ENCODE results near the gene TMEM217.

TMEM217 gene

DNA sequence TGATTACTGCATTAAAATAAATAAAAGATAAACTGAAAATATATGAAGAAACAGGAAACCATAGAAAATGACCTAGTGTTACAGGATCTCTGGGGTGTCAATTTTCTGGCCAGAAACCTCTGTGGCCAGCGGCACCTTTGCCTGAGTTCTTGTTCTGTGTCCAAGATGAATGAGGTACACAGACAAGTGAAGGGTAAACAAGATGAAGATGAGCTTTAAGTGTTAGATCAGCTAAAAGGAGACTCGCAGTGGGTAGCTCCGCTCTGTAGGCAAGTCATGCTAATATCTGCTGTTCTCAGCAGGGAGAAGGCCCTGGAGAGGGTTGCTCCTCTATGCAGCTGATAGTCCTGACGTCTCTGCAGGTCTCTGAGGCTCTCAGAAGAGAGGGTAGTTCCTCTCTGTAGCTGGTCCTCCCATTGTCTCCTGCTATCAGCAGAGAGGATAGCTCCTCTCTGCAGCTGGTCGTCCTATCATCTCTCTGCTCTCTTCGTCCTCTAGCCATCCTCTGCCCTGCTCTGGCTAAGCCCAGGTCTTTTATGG, 36.3 kb downstream of the TMEM217 start:
- H3K9me3 ChIP-seq (ENCODE audit: insufficient read depth, low read length), result no peaks in the 10 kb centered on the region
- no peaks in the 10 kb centered on the region for H3K36me3 ChIP-seq (replicated peaks; ENCODE audit: low read depth, low read length)
- H3K4me3 ChIP-seq (ENCODE audit: low read length), result peak overlapping the region; percentile 83
- peak overlapping the region; percentile 98 for H2AFZ ChIP-seq (ENCODE audit: low read depth, low read length)
- H4K20me1 ChIP-seq (ENCODE audit: insufficient read depth, low read length), result no peaks in the 10 kb centered on the region
- no peak for TF ChIP-seq EZH2phosphoT487 (IDR thresholded peaks at IDR 0.05; ENCODE audit: low read depth)
- TF ChIP-seq, protein P1, sequence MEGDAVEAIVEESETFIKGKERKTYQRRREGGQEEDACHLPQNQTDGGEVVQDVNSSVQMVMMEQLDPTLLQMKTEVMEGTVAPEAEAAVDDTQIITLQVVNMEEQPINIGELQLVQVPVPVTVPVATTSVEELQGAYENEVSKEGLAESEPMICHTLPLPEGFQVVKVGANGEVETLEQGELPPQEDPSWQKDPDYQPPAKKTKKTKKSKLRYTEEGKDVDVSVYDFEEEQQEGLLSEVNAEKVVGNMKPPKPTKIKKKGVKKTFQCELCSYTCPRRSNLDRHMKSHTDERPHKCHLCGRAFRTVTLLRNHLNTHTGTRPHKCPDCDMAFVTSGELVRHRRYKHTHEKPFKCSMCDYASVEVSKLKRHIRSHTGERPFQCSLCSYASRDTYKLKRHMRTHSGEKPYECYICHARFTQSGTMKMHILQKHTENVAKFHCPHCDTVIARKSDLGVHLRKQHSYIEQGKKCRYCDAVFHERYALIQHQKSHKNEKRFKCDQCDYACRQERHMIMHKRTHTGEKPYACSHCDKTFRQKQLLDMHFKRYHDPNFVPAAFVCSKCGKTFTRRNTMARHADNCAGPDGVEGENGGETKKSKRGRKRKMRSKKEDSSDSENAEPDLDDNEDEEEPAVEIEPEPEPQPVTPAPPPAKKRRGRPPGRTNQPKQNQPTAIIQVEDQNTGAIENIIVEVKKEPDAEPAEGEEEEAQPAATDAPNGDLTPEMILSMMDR (IDR thresholded peaks at IDR 0.05; ENCODE audit: low read depth, low read length), result no peak
- peak overlapping the region; percentile 75 for H3K4me2 ChIP-seq (ENCODE audit: low read length)
- H3K4me1 ChIP-seq (ENCODE audit: low read length), result peaks cover 14% of the 10 kb centered on the region
- peak overlapping the region; percentile 40 for H3K9ac ChIP-seq (ENCODE audit: low read length)
- H3K79me2 ChIP-seq (ENCODE audit: low read length), result no peaks in the 10 kb centered on the region
- no peaks in the 10 kb centered on the region for H3K27me3 ChIP-seq (ENCODE audit: low read depth, low read length)
- H3K27ac ChIP-seq (ENCODE audit: low read length), result no peak overlapping the region

DNA sequence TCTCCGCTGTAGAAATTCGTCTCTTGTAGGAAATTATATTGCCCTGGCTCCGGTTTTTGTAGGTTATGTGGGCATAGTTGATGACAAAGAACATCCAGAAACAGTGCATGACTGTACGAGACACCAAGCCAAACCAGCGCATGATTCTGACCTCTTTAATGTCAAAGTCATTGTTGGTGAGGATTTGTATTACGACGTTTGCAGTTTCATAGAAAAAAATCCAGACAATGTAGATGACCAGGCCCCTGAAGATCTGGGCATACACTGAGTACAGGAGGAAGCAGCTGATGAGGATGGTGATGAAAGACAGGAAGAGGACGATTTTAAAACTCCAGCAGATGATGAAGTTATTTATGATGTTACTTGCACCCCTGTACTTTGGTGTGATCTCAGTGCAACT, 39.4 kb downstream of the TMEM217 start:
- Histone ChIP-seq H3K79me2 (ENCODE audit: low read length) (no peaks in the 10 kb centered on the region), H3K36me3 (replicated peaks; ENCODE audit: low read depth, low read length) (no peaks in the 10 kb centered on the region), H3K9me3 (ENCODE audit: insufficient read depth, low read length) (no peaks in the 10 kb centered on the region), H3K4me1 (ENCODE audit: low read length) (peaks cover 14% of the 10 kb centered on the region), H3K9ac (ENCODE audit: low read length) (no peak overlapping the region), H3K27ac (ENCODE audit: low read length) (no peak overlapping the region), H3K4me3 (ENCODE audit: low read length) (no peak overlapping the region), H2AFZ (ENCODE audit: low read depth, low read length) (no peak overlapping the region), H3K4me2 (ENCODE audit: low read length) (no peak overlapping the region), H4K20me1 (ENCODE audit: insufficient read depth, low read length) (no peaks in the 10 kb centered on the region), H3K27me3 (ENCODE audit: low read depth, low read length) (no peaks in the 10 kb centered on the region)
- TF ChIP-seq, protein P1 (IDR thresholded peaks at IDR 0.05; ENCODE audit: low read depth, low read length), result no peak
- TF ChIP-seq EZH2phosphoT487 (IDR thresholded peaks at IDR 0.05; ENCODE audit: low read depth), result no peak

DNA sequence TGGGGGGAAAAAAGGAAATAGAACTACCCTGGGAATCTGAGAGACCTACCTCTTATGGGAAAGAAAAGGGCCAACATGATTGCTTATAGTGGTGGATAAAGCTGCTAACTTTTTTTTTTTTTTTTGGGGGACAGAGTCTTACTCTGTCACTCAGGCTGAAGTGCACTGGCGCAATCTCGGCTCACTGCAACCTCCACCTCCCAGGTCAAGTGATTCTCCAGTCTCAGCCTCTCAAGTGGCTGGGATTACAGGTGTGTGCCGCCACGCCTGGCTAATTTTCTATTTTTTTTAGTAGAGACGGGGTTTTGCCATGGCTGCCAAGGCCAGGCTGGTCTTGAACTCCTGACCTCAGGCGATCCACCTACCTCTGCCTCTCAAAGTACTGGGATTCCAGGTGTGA, 39.9 kb downstream of the TMEM217 start:
- no peaks in the 10 kb centered on the region for H3K79me2 ChIP-seq (ENCODE audit: low read length)
- H3K9ac ChIP-seq (ENCODE audit: low read length), result no peak overlapping the region
- peaks cover 13% of the 10 kb centered on the region for H3K4me1 ChIP-seq (ENCODE audit: low read length)
- no peak overlapping the region for H3K27ac ChIP-seq (ENCODE audit: low read length)
- no peak overlapping the region for H2AFZ ChIP-seq (ENCODE audit: low read depth, low read length)
- no peaks in the 10 kb centered on the region for H3K36me3 ChIP-seq (replicated peaks; ENCODE audit: low read depth, low read length)
- no peaks in the 10 kb centered on the region for H4K20me1 ChIP-seq (ENCODE audit: insufficient read depth, low read length)
- H3K9me3 ChIP-seq (ENCODE audit: insufficient read depth, low read length), result no peaks in the 10 kb centered on the region
- H3K4me2 ChIP-seq (ENCODE audit: low read length), result no peak overlapping the region
- H3K4me3 ChIP-seq (ENCODE audit: low read length), result no peak overlapping the region
- H3K27me3 ChIP-seq (ENCODE audit: low read depth, low read length), result no peaks in the 10 kb centered on the region
- TF ChIP-seq EZH2phosphoT487 (IDR thresholded peaks at IDR 0.05; ENCODE audit: low read depth), result no peak
- TF ChIP-seq, protein P1 (IDR thresholded peaks at IDR 0.05; ENCODE audit: low read depth, low read length), result no peak

DNA sequence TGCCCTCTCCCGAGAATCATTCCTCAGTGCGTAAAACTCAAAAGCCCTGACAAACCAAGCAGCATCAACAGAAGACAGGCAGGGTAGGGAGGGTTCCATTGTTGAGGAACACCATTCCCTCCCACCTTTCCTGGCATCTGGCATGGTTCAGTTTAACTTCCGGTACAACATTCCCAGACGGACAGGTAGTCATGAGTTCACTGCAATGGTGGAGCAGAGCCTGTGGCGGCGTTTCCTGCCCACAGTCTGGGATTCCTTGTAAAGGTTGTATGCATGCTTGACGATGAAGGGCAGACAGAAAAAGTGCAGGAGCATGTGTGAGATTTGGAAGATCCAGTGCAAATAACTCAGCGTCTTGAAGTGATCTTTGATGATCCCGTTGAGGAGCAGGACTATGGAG, 45.7 kb downstream of the TMEM217 start:
- H3K4me3 ChIP-seq (ENCODE audit: low read length), result no peak overlapping the region
- H3K4me2 ChIP-seq (ENCODE audit: low read length), result no peak overlapping the region
- peaks cover 34% of the 10 kb centered on the region for H3K4me1 ChIP-seq (ENCODE audit: low read length)
- no peaks in the 10 kb centered on the region for H3K79me2 ChIP-seq (ENCODE audit: low read length)
- no peak overlapping the region for H2AFZ ChIP-seq (ENCODE audit: low read depth, low read length)
- no peaks in the 10 kb centered on the region for H3K9me3 ChIP-seq (ENCODE audit: insufficient read depth, low read length)
- no peaks in the 10 kb centered on the region for H3K36me3 ChIP-seq (replicated peaks; ENCODE audit: low read depth, low read length)
- TF ChIP-seq, protein P1 (IDR thresholded peaks at IDR 0.05; ENCODE audit: low read depth, low read length), result no peak
- TF ChIP-seq EZH2phosphoT487 (IDR thresholded peaks at IDR 0.05; ENCODE audit: low read depth), result no peak
- no peak overlapping the region for H3K9ac ChIP-seq (ENCODE audit: low read length)
- H4K20me1 ChIP-seq (ENCODE audit: insufficient read depth, low read length), result no peaks in the 10 kb centered on the region
- H3K27ac ChIP-seq (ENCODE audit: low read length), result no peak overlapping the region
- H3K27me3 ChIP-seq (ENCODE audit: low read depth, low read length), result no peaks in the 10 kb centered on the region

All from OCI-LY3 (cell line).